Activated CD4-positive, CD25-positive, alpha-beta regulatory T cell treated with anti-CD3 and anti-CD28 coated beads, Interleukin-2, amount 50 U/mL, for 16 hours (primary cell): Measurements from ENCODE around the gene C1GALT1.

Experiments used
- DNase-seq: peaks from one replicate; pipeline ENCODE4 v3.0.0-alpha.2; 2020; ENCODE audit warnings: low read depth, low spot score

C1GALT1 gene

GRCh38 chr7:7201578-7202374, 19.4 kb downstream of the C1GALT1 start:
- no peak for DNase-seq

GRCh38 chr7:7202375-7202720, 20.0 kb downstream of the C1GALT1 start:
- no peak for DNase-seq

GRCh38 chr7:7203813-7204575, 21.6 kb downstream of the C1GALT1 start:
- no peak for DNase-seq

- DNase-seq, result no peak
Measured at GRCh38 chr7:7207876-7208275, 25.5 kb downstream of the C1GALT1 start.

GRCh38 chr7:7208520-7208919, 26.2 kb downstream of the C1GALT1 start:
- no peak for DNase-seq

GRCh38 chr7:7209412-7210050, 27.2 kb downstream of the C1GALT1 start:
- DNase-seq, result no peak

GRCh38 chr7:7210475-7211237, 28.3 kb downstream of the C1GALT1 start:
- DNase-seq, result no peak

- no peak for DNase-seq
Measured at GRCh38 chr7:7212612-7213011, 30.3 kb downstream of the C1GALT1 start.

GRCh38 chr7:7214398-7215347, 32.3 kb downstream of the C1GALT1 start:
- DNase-seq, result no peak

- no peak for DNase-seq
Measured at GRCh38 chr7:7216279-7216678, 33.9 kb downstream of the C1GALT1 start.

GRCh38 chr7:7219216-7219615, 36.9 kb downstream of the C1GALT1 start:
- DNase-seq, result no peak

GRCh38 chr7:7220821-7221220, 38.5 kb downstream of the C1GALT1 start:
- DNase-seq, result no peak

GRCh38 chr7:7221599-7222038, 39.3 kb downstream of the C1GALT1 start:
- DNase-seq, result no peak

GRCh38 chr7:7223250-7223649, 40.9 kb downstream of the C1GALT1 start:
- DNase-seq, result no peak

GRCh38 chr7:7226407-7226806, 44.1 kb downstream of the C1GALT1 start:
- no peak for DNase-seq

- DNase-seq, result no peak
Measured at GRCh38 chr7:7228472-7228871, 46.1 kb downstream of the C1GALT1 start.

GRCh38 chr7:7228967-7229366, 46.6 kb downstream of the C1GALT1 start:
- DNase-seq, result no peak

GRCh38 chr7:7231000-7231399, 48.7 kb downstream of the C1GALT1 start:
- no peak for DNase-seq

- DNase-seq, result no peak
Measured at GRCh38 chr7:7231865-7232264, 49.5 kb downstream of the C1GALT1 start.

- no peak for DNase-seq
Measured at GRCh38 chr7:7235347-7235746, 53.0 kb downstream of the C1GALT1 start.

- DNase-seq, result no peak
Measured at GRCh38 chr7:7236041-7236440, 53.7 kb downstream of the C1GALT1 start.
